ENCODE results near the gene IQSEC1.

The IQSEC1 gene

GRCh38 chr3:12902181-12902999, 170.8 kb downstream of the IQSEC1 start:
- no peak for DNase-seq

DNA sequence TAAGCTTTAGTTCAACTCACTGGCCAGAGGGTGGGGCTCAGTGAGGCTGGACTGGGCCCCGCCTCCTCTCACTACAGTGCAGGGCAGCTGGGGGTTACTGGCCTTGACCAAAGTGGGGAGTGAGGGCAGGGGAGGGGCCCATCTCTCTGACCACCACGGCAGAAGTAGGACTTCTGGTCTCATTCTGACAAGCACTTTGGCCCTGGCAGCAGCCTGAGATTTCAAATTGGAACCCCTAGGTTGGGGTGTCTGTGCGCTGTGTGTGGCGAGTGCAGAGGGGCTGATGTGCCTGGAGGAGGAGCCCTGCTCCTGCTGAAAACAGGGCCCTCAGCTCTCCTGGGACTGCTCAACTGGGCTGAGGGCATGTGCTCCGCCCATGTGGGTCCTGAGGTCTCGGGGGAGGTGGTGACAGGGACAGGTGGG, 171.6 kb downstream of the IQSEC1 start:
- DNase-seq = no peak

DNA sequence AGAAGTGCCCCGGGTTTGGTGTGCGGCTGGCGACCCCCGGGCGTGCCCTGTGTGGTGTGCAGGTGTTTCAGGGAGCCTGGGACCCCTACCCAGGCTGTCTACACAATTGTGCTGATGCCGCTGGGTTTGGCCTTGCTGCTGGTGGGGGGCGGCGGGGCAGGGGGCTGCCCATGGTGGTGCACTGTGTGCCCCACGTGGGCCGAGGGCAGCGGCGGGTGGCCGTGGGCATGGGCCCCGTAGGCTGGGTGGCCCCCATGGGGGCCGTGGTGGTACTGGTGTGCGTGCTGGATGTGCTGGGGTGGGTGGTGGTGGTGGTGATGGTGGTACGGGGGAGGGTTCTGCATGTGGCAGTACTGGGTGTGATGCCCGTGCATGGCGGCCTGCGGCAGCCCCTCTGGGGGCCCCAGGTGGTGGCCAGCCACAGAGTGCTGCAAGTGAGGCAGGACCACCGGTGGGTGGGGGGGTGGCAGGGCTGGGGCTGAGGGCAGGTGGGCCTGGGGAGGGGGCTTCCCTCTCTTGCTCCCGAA, 172.3 kb downstream of the IQSEC1 start:
- no peak for DNase-seq

DNA sequence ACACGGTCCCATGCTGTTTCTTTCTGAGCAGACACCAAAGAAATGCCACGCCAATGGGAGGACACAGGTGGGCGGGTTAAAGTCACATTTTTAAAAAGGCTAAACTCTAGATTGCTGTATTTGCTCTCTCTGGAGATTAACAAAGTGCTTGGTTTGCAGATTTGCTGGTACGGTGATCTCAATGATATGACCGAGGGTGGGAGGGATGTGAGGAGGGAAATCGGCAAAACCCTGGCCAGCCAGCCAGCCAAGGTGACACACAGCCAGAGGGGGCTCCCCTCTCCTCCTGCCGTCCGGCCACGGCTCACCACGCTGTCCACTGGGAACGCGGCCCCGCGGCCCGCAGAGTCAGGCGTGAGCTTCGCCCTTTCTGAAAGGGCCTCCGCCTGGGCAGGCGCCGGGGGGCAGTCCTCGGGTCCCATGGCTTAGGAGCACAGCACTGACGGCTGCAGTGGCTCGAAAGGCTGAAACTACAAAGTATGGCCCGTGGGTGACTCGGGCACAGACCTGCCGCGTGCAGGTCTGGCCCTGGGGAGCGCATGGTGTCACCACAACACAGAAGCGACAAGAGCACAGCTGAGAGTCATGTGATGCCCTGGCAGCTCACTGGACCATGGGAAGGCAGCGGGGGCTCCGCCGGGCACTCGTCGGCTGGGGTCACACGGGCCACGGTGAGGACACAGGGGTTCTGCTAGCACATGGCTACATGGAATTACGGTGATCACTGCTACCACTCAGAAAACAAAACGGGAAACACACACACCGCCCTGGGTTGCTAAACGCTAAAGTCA, 174.1 kb downstream of the IQSEC1 start:
- DNase-seq = no peak

GRCh38 chr3:12898290-12898964, 174.8 kb downstream of the IQSEC1 start:
- no peak for DNase-seq

DNA sequence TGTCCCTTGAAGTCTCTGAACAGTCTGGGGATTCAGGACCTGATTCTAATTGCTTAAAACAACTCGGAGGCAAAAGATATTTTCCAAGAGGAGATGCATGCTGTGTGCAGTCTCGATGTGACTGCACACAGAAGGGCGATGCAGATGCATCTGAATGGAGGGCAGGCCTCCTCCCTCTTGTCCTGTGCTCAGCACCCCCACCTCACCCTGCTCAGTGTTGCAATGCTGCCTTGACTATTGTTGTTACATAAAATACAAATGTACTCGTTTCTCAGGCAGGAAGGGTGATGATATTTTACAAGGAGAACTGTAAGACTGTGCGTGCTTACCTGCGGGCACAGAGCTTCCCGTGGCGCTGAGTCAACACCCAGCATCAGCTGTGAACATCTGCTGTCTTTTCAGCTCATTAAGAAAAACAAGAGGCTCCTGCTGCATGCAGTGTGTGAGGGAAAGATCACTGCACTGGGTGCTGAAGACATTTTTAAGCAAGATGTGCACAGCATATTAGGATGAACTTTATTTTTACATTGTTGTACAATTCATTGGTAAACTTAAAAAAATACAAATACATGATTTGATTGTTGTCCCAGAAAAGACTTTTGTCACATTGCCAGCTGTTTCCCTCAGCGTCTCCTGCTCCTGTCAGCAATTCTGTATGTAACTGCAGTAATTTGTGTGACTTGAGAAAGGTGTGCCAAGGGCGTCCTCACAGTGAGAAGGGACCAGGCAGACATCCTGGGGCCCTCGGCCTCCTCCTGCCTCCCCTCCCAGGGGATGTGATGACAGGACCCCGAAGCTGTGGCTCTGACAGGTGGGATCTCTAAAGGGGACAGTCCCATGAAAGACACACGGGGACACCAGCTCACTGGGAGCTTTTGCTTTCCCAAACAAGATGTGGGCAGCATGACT, 175.6 kb downstream of the IQSEC1 start:
- DNase-seq = no peak

DNA sequence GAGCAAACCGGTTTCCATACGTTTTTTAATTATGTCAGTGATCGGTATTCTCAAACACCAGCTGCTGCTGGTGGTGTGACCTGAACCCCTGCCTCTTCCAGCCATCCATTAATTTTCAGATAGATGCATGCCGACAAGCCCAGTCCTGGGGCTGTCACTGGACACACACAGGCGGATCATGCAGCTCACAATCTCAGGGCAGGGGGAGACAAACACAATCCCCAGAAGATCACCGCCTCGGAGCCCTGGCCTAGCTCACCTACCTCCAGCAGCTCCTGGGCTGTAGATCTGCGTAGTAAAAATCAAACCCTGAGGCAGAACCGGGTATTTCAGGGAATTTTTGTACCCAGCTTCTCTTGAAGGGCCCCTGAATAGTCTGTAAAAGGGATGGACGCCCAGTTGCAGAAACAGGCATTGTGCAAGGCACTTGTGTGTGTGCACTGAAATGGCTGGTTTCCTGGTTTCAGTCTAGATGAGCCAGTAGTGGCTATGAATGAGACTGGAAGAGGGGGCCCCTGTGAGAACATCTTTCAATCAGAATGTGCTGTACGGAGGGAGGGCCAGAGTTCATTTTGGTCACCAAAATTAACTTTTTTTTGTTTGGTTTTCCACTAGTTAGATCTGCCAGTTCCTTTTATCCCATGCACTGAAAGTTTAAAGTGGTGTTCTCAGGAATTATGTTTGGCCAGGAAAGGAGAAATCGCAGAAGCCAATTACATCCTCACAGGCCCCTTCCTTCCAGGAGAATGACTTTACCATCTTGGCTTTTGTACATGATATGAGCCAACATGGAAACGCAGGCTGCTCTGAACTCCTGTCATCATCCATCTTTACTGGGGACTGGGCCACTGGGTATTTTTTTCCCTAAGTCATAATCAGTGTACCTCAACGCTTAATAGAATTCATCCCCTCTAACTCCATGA, 176.9 kb downstream of the IQSEC1 start:
- DNase-seq = no peak

GRCh38 chr3:12895391-12896062, 177.7 kb downstream of the IQSEC1 start:
- DNase-seq = no peak

- DNase-seq = no peak
Observed at GRCh38 chr3:12894629-12895028, 178.6 kb downstream of the IQSEC1 start.

DNA sequence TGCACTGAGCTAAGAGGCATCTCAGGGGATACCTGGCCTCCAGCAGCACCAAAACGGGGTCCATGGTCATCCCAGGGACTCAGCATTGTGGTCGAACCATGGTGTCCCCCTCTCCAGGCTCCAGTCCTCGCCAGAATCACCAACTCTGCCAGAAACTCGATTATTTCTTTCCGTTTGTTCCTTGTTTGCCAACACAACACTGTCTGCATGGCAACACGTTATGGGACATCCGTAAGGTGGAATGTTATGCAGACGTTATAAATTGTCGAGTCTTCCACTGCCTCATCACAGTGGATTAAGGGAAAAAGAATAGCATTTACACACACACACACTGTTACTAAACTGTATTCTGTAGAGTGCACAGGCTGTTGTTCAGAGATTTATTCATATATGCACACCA, 179.4 kb downstream of the IQSEC1 start:
- no peak for DNase-seq

- no peak for DNase-seq
Observed at GRCh38 chr3:12893247-12893646, 180.0 kb downstream of the IQSEC1 start.

DNA sequence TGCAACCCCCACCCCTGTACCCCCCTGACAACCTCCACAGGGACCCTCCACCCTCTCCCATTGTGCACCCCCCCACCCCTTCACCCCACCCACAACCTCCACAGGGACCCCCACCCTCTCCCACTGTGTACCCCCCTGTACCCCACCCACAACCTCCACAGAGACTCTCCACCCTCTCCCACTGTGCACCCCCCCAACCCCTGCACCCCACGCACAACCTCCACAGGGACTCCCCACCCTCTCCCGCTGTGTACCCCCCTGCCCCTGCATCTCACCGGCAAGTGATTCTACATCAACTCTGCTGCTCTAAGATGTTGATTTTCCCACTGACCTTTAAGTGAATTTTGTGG, 180.4 kb downstream of the IQSEC1 start:
- DNase-seq = no peak

GRCh38 chr3:12891985-12892839, 181.0 kb downstream of the IQSEC1 start:
- DNase-seq = peak; percentile 12

DNA sequence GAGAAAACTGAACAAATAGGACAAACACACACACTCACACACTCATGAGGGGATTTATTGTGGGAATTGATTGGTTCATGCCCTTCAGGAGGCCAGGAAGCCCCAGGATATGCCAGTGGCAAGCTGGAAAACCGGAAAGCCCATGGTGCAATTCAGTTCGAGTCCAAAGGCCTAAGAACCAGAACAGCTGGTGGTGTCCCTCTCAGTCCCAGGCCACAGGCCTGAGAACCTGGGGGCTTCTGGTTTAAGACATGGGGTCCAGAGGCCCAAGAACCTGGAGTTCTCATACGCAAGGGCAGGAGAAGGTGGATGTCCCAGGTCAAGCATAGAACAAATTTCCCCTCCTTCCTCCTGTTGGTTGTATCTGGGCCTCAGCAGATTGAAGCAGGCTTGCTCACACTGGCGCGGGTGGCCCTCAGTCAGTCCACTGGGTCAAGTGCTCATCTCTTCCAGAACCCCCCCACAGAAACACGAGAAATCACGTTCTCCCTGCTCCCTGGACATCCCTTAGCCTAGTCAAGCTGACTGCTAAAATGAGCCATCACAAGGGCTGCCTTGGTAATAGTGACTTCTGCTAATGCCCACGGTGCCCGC, 181.7 kb downstream of the IQSEC1 start:
- DNase-seq = no peak

DNA sequence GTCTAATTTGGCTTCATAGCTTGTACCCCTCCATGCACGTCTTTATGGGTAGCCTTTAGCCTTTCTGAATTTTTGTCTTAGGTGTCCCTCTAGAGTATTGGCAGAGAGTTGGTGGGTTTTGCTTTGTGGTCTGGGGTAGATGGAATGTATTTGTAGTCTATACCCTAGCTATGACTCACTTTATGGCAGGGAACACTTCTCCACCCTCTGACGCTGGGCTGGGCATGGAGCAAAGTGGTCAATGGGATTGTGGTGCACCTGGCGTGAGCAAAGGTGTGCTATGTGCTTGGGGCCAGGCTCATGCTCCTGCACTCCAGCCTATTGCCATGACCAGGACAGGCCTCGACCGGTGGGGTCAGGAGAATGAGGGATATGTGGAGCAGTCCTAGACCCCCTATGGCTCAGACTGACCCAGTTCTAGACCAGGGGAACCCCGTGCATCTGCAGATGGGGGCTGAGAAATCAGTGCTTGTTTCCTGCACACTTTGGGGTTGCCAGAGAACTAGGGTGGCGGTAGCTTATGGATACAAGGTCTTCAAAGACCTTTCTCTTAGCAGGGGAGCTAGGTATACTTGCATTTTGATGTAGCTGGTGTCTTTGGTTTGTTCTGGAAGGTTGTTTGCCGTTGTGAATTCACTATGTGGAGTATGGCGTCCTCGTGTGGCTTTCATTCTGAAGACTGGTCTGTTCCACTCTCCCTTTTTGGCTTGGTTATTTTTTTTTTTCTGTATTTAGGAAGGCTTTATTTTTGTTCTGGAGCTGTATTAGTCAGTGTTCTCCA, 182.4 kb downstream of the IQSEC1 start:
- DNase-seq = no peak

DNA sequence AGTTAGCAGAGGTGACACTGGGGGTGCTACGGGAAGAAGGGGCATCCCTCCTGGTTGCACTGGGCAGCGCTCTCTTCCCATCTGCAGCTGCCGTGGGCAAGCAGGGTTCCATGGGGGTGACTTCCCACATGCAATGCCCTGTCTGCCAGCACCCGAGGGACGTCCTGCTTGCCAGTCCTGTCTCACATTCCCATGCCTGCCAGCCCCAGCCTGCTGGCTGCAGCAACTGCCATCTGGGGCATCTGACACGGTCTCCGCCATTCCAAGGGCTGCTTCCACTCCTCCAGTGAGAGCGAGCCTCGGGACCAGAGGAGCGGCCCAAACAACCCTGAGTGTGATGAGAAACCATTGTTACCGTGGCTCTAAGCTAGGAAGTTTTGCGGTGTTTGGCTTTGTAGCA, 186.5 kb downstream of the IQSEC1 start:
- no peak for DNase-seq

DNA sequence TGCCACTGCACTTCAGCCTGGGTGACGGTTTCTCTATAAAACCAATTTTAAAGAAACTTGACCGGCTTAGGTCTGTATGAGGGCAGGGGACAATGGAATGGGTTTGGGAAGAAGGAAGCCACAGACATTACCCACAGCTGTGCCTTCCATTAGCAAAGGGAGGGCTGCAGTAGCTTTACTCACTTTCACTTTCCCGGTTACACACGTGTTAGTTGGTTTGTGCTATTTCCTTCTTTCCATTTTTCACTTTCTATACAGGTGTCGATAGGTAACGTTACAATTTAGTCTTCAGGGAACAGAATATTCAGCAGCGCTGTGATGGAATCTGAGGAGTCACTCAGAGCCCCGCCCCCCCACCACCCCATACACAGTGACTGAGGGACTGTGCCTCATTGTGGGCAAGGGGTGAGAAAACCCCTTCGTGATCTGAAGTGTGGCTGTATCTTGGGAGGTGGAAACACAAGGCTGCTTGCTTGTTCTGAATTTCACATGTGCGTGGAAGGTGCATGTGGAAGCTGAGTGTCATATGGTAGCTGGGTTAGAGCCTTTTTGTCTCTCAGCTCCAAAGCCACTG, 187.0 kb downstream of the IQSEC1 start:
- DNase-seq = no peak

- DNase-seq = no peak
Observed at GRCh38 chr3:12885583-12885930, 187.7 kb downstream of the IQSEC1 start.

Measured in activated effector memory CD4-positive, alpha-beta T cell treated with Interleukin-2 at 50 U/mL for 16 hours (primary cell).